HEK293 (cell line): ENCODE measurements around the gene KPNA4.

Source experiments
- CTCF ChIA-PET: fragments of 350-600 bp; formaldehyde crosslinking; extraction: SDS; loops from one replicate; lab custom pipeline; 2021; ENCODE audit warnings: antibody characterized with exemption; lab: Yijun Ruan, JAX
- POLR2A ChIA-PET: fragments of 300-600 bp; formaldehyde crosslinking; extraction: SDS; loops from one replicate; lab custom pipeline; 2020; ENCODE audit warnings: antibody characterized with exemption, inconsistent platforms; lab: Yijun Ruan, JAX
- H3K27ac ChIP-seq: fragments of 200-500 bp; sonication (Bioruptor generic); 2 replicates; pipeline ENCODE4 v1.5.1; 2014; ENCODE audit warnings: low read depth, low read length, control low read depth, inconsistent platforms; ENCODE audit errors: extremely low read depth
- H3K36me3 ChIP-seq, 2 experiments: fragments of 200-500 bp in 1 of 2; sonication (Bioruptor generic) in 1 of 2; 1 replicate in 1 of 2; 2 replicates in 1 of 2; pipeline ENCODE4 v1.5.1; 2014 to 2017; ENCODE audit warnings: inconsistent platforms in 2 of 2, low read length in 2 of 2; ENCODE audit not compliant: control insufficient read depth in 2 of 2, insufficient read depth in 1 of 2
- H3K4me1 ChIP-seq: fragments of 200-500 bp; sonication (Bioruptor generic); 2 replicates; pipeline ENCODE4 v1.5.1; 2014; ENCODE audit warnings: mild to moderate bottlenecking, low read length, inconsistent platforms; ENCODE audit not compliant: control insufficient read depth, insufficient read depth
- H3K4me3 ChIP-seq: 2 replicates; pipeline ENCODE4 v1.5.1; 2011; ENCODE audit warnings: low read depth, mild to moderate bottlenecking, control low read depth, low read length, moderate library complexity
- H3K9me3 ChIP-seq: fragments of 200-500 bp; sonication (Bioruptor generic); 2 replicates; pipeline ENCODE4 v1.5.1; 2014; ENCODE audit warnings: low read depth, low read length, inconsistent platforms; ENCODE audit not compliant: control insufficient read depth, insufficient read depth
- BCL6B ChIP-seq: fragments of 450-650 bp; formaldehyde crosslinking; IDR thresholded peaks from 2 replicates; pipeline ENCODE4 v1.5.1; 2017; ENCODE audit warnings: missing biosample characterization, missing genetic modification characterization
- GLI2 ChIP-seq: fragments of 450-650 bp; formaldehyde crosslinking; IDR thresholded peaks from 2 replicates; pipeline ENCODE4; 2017; ENCODE audit warnings: missing biosample characterization, missing genetic modification characterization, low read depth, borderline replicate concordance
- KLF10 ChIP-seq: fragments of 450-650 bp; IDR thresholded peaks from 2 replicates; pipeline ENCODE4 v1.5.1; 2018; ENCODE audit warnings: missing biosample characterization, mild to moderate bottlenecking, missing genetic modification characterization
- KLF16 ChIP-seq: fragments of 450-650 bp; formaldehyde crosslinking; IDR thresholded peaks from 2 replicates; pipeline ENCODE4 v1.5.1; 2017; ENCODE audit warnings: missing biosample characterization, missing genetic modification characterization
- KLF8 ChIP-seq: fragments of 450-650 bp; formaldehyde crosslinking; IDR thresholded peaks from 2 replicates; pipeline ENCODE4 v1.5.1; 2016; ENCODE audit warnings: missing biosample characterization, missing genetic modification characterization
- MZF1 ChIP-seq: fragments of 450-650 bp; formaldehyde crosslinking; IDR thresholded peaks from 2 replicates; pipeline ENCODE4 v1.5.1; 2017; ENCODE audit warnings: missing biosample characterization, missing genetic modification characterization, borderline replicate concordance
- TRIM28 ChIP-seq: IDR thresholded peaks from 2 replicates; pipeline ENCODE4 v1.6.1; 2011; ENCODE audit warnings: low read length, control low read depth, borderline replicate concordance
- ZBTB17 ChIP-seq: fragments of 450-650 bp; formaldehyde crosslinking; IDR thresholded peaks from 2 replicates; pipeline ENCODE4 v1.5.1; 2016; ENCODE audit warnings: missing biosample characterization, missing genetic modification characterization
- ZBTB49 ChIP-seq: fragments of 450-650 bp; formaldehyde crosslinking; IDR thresholded peaks from 2 replicates; pipeline ENCODE4 v1.5.1; 2016; ENCODE audit warnings: missing biosample characterization, missing genetic modification characterization, low read depth
- ZFP37 ChIP-seq: fragments of 450-650 bp; formaldehyde crosslinking; IDR thresholded peaks from 2 replicates; pipeline ENCODE4 v1.5.1; 2016; ENCODE audit warnings: missing biosample characterization, missing genetic modification characterization
- ZFP69B ChIP-seq: fragments of 450-650 bp; formaldehyde crosslinking; IDR thresholded peaks from 2 replicates; pipeline ENCODE4 v1.5.1; 2016; ENCODE audit warnings: missing biosample characterization, missing genetic modification characterization
- ZNF133 ChIP-seq: fragments of 450-650 bp; formaldehyde crosslinking; IDR thresholded peaks from 2 replicates; pipeline ENCODE4 v1.5.1; 2016; ENCODE audit warnings: missing biosample characterization, missing genetic modification characterization
- ZNF155 ChIP-seq: fragments of 450-650 bp; formaldehyde crosslinking; IDR thresholded peaks from 2 replicates; pipeline ENCODE4 v1.5.1; 2016; ENCODE audit warnings: missing biosample characterization, missing genetic modification characterization
- ZNF175 ChIP-seq: fragments of 450-650 bp; formaldehyde crosslinking; IDR thresholded peaks from 2 replicates; pipeline ENCODE4 v1.5.1; 2016; ENCODE audit warnings: missing biosample characterization, missing genetic modification characterization
- ZNF433 ChIP-seq: fragments of 450-650 bp; formaldehyde crosslinking; IDR thresholded peaks from 2 replicates; pipeline ENCODE4 v1.5.1; 2016; ENCODE audit warnings: missing biosample characterization, missing genetic modification characterization, low read depth
- ZNF585B ChIP-seq: fragments of 450-650 bp; formaldehyde crosslinking; IDR thresholded peaks from 2 replicates; pipeline ENCODE4 v1.5.1; 2016; ENCODE audit warnings: missing biosample characterization, missing genetic modification characterization
- ZNF596 ChIP-seq: fragments of 450-650 bp; IDR thresholded peaks from 2 replicates; pipeline ENCODE4 v1.5.0; 2018; ENCODE audit warnings: missing biosample characterization, mild to moderate bottlenecking, missing genetic modification characterization, moderate library complexity
- ZNF792 ChIP-seq: fragments of 450-650 bp; formaldehyde crosslinking; IDR thresholded peaks from 2 replicates; pipeline ENCODE4 v1.5.1; 2016; ENCODE audit warnings: missing biosample characterization, missing genetic modification characterization
- ZSCAN23 ChIP-seq: fragments of 450-650 bp; formaldehyde crosslinking; IDR thresholded peaks from 2 replicates; pipeline ENCODE4 v1.5.1; 2016; ENCODE audit warnings: missing biosample characterization, missing genetic modification characterization
- TF ChIP-seq, protein P1 (sequence below): fragments of 450-650 bp; formaldehyde crosslinking; IDR thresholded peaks from 2 replicates; pipeline ENCODE4 v1.5.1; 2016; ENCODE audit warnings: missing biosample characterization, missing genetic modification characterization
- TF ChIP-seq, protein P2 (sequence below): fragments of 450-650 bp; formaldehyde crosslinking; IDR thresholded peaks from 2 replicates; pipeline ENCODE4 v1.5.1; 2017; ENCODE audit warnings: missing biosample characterization, mild to moderate bottlenecking, missing genetic modification characterization, moderate library complexity
- TF ChIP-seq, protein P3 (sequence below): fragments of 450-650 bp; IDR thresholded peaks from 2 replicates; pipeline ENCODE4 v1.5.1; 2018; ENCODE audit warnings: missing biosample characterization, mild to moderate bottlenecking, missing genetic modification characterization
- TF ChIP-seq, protein P4 (sequence below): fragments of 450-650 bp; formaldehyde crosslinking; IDR thresholded peaks from 2 replicates; pipeline ENCODE4 v1.5.1; 2017; ENCODE audit warnings: missing biosample characterization, missing genetic modification characterization

KPNA4 gene

GRCh38 chr3:160569894-160570652 lies 4.7 kb upstream of the KPNA4 start (continued):
- TF ChIP-seq ZFP69B (tag by site-specific recombination) (no peak), TRIM28 (no peak), ZNF175 (tag by site-specific recombination) (no peak), ZBTB49 (no peak), ZNF585B (tag by site-specific recombination) (no peak), ZNF596 (tag by site-specific recombination) (no peak)
- TF ChIP-seq, protein P1, sequence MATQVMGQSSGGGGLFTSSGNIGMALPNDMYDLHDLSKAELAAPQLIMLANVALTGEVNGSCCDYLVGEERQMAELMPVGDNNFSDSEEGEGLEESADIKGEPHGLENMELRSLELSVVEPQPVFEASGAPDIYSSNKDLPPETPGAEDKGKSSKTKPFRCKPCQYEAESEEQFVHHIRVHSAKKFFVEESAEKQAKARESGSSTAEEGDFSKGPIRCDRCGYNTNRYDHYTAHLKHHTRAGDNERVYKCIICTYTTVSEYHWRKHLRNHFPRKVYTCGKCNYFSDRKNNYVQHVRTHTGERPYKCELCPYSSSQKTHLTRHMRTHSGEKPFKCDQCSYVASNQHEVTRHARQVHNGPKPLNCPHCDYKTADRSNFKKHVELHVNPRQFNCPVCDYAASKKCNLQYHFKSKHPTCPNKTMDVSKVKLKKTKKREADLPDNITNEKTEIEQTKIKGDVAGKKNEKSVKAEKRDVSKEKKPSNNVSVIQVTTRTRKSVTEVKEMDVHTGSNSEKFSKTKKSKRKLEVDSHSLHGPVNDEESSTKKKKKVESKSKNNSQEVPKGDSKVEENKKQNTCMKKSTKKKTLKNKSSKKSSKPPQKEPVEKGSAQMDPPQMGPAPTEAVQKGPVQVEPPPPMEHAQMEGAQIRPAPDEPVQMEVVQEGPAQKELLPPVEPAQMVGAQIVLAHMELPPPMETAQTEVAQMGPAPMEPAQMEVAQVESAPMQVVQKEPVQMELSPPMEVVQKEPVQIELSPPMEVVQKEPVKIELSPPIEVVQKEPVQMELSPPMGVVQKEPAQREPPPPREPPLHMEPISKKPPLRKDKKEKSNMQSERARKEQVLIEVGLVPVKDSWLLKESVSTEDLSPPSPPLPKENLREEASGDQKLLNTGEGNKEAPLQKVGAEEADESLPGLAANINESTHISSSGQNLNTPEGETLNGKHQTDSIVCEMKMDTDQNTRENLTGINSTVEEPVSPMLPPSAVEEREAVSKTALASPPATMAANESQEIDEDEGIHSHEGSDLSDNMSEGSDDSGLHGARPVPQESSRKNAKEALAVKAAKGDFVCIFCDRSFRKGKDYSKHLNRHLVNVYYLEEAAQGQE: no peak

GRCh38 chr3:160568989-160569388 lies 3.6 kb upstream of the KPNA4 start:
- Histone ChIP-seq H3K27ac (no peak overlapping the region), H3K4me3 (no peak overlapping the region), H3K9me3 (no peaks in the 10 kb centered on the region), H3K4me1 (no peaks in the 10 kb centered on the region), H3K36me3 (peaks cover 0 to 10% of the 10 kb centered on the region in 2 experiments; a peak in 1 of 3 replicates)
- POLR2A ChIA-PET: interaction anchor here (0.9 kb wide), 1 partner anchor 129 kb away, joined by 3 read pairs; no protein-coding TSS in a partner anchor
- CTCF ChIA-PET: no interaction called here
- TF ChIP-seq KLF16 (tag by site-specific recombination) (no peak), BCL6B (tag by site-specific recombination) (no peak), MZF1 (tag by site-specific recombination) (no peak), ZSCAN23 (tag by site-specific recombination) (no peak), GLI2 (tag by site-specific recombination) (no peak), KLF8 (tag by site-specific recombination) (no peak), ZFP37 (tag by site-specific recombination) (no peak), ZNF792 (tag by site-specific recombination) (no peak), ZNF155 (tag by site-specific recombination) (no peak), ZBTB17 (tag by site-specific recombination) (no peak), ZNF433 (tag by site-specific recombination) (no peak), KLF10 (tag by site-specific recombination) (no peak), ZNF133 (tag by site-specific recombination) (no peak)
- TF ChIP-seq, protein P2, sequence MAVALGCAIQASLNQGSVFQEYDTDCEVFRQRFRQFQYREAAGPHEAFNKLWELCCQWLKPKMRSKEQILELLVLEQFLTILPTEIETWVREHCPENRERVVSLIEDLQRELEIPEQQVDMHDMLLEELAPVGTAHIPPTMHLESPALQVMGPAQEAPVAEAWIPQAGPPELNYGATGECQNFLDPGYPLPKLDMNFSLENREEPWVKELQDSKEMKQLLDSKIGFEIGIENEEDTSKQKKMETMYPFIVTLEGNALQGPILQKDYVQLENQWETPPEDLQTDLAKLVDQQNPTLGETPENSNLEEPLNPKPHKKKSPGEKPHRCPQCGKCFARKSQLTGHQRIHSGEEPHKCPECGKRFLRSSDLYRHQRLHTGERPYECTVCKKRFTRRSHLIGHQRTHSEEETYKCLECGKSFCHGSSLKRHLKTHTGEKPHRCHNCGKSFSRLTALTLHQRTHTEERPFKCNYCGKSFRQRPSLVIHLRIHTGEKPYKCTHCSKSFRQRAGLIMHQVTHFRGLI (tag by site-specific recombination): no peak
- TF ChIP-seq, protein P3, sequence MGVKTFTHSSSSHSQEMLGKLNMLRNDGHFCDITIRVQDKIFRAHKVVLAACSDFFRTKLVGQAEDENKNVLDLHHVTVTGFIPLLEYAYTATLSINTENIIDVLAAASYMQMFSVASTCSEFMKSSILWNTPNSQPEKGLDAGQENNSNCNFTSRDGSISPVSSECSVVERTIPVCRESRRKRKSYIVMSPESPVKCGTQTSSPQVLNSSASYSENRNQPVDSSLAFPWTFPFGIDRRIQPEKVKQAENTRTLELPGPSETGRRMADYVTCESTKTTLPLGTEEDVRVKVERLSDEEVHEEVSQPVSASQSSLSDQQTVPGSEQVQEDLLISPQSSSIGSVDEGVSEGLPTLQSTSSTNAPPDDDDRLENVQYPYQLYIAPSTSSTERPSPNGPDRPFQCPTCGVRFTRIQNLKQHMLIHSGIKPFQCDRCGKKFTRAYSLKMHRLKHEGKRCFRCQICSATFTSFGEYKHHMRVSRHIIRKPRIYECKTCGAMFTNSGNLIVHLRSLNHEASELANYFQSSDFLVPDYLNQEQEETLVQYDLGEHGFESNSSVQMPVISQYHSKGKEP: no peak
- TF ChIP-seq, protein P4, sequence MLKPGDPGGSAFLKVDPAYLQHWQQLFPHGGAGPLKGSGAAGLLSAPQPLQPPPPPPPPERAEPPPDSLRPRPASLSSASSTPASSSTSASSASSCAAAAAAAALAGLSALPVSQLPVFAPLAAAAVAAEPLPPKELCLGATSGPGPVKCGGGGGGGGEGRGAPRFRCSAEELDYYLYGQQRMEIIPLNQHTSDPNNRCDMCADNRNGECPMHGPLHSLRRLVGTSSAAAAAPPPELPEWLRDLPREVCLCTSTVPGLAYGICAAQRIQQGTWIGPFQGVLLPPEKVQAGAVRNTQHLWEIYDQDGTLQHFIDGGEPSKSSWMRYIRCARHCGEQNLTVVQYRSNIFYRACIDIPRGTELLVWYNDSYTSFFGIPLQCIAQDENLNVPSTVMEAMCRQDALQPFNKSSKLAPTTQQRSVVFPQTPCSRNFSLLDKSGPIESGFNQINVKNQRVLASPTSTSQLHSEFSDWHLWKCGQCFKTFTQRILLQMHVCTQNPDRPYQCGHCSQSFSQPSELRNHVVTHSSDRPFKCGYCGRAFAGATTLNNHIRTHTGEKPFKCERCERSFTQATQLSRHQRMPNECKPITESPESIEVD: no peak
